Measurements from ENCODE around the gene FRK.
A peak's percentile ranks its signal among the peaks of the same experiment; 100 is the strongest.
"Not testable (repeated sequence)": the region's sequence is repeated elsewhere in the genome, so short reads cannot be mapped to it uniquely, and the experiment has no call there.

Gene FRK, protein sequence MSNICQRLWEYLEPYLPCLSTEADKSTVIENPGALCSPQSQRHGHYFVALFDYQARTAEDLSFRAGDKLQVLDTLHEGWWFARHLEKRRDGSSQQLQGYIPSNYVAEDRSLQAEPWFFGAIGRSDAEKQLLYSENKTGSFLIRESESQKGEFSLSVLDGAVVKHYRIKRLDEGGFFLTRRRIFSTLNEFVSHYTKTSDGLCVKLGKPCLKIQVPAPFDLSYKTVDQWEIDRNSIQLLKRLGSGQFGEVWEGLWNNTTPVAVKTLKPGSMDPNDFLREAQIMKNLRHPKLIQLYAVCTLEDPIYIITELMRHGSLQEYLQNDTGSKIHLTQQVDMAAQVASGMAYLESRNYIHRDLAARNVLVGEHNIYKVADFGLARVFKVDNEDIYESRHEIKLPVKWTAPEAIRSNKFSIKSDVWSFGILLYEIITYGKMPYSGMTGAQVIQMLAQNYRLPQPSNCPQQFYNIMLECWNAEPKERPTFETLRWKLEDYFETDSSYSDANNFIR

GRCh38 chr6:116060572-116061283, at the start of gene FRK:
FRK (minus strand) TSS chr6:116060891; CDS start chr6:116060311, 580 bp downstream.
- no peak for DNase-seq

- no peak for DNase-seq
Observed at GRCh38 chr6:116108836-116109235, 48.1 kb upstream of the FRK start.

DNA sequence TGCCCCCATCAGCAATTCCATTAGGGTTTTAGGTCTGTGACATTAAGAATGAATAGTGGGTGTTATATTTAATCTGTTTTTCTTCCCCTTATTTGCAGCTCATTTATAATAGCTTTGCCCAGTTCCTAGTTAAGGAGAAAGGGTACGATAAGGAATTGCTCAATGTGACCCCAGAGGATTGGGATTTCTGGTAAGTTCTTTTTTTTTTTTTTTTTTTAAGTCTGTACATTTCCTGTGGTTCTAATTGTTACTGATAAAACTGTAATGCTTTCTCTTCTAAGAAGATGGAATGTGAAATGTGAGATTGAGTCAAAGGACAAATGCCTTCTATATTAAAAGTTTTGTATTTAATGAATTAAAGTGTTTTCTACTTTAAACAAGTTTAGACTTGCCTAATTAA, 45.5 kb upstream of the FRK start:
- DNase-seq: no peak

DNA sequence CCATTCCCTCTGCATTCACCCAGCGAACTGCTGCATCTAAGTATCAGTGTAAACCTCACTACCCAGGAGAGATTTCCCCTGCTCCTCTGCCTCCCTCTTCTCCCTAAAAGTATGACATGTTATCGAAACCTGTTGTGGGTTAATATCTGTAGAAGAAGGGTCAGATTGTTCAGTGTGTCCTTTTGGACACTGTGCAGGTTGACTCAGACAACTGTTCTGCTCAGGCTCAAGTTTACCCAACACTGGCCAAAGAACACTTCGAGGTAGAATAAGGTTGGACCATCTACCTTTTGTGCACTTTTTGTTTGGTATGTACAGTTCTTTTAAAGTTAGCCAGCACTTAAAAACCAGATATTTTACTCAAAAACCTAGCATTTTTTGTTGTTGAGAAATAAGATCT, 44.6 kb upstream of the FRK start:
- DNase-seq: no peak

GRCh38 chr6:116104636-116105035, 43.9 kb upstream of the FRK start:
- DNase-seq: no peak

DNA sequence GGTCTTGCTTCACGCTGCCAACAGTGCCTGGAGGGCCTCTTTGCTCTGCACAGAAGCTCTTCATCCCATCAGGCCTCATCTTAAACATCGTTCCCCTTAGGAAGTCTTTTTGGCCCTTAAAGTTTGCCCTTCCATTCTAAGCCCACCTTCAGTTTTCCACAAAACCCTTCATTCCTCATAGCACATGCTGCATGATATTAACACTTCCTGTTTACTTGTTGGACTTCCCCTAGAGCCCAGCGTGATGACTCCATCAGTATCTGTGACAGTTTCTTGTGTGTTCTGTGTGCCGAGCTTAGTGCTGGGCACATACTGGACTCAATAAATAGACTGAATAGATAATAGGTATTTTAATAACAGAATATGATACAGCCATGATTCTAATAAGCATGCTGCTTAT, 42.2 kb upstream of the FRK start:
- DNase-seq: no peak

DNA sequence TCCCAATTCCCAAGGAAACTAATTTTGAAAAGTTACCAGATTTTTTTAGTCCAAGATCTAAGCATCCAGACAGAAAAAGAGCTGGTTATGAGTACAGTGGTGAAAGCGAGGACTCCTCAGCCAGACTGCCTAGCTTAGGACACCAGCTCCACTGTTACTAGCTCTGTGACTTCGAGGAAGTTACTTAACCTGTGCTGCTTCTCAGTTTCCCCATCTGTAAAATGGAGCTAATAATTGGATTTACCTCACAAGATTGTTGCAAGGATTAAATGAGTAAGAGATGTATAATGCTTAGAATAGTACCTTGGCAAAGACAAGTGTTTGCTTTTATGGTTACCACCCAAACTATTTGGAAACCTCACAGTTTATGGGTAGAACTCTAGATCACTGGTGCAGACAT, 41.1 kb upstream of the FRK start:
- no peak for DNase-seq

DNA sequence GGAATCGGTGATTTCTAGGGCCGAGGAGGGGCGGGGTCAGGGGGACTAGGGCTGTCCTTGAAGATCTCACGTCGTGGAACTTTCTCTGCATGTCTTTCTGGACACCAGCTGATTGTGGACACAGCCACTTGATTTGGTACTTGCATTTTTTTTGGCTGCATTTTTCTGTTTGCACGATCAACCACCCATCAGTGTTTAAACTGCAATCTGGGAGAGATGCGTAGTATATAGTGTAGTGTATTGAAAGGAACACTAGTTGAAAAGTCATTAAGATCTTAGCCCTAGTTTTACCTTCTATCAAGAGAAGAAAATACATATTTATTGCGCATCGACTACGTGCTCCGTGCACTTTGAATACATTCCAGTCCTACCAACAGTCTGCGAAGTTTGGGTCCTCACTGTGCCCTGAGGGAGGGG, 40.6 kb upstream of the FRK start:
- DNase-seq: no peak

DNA sequence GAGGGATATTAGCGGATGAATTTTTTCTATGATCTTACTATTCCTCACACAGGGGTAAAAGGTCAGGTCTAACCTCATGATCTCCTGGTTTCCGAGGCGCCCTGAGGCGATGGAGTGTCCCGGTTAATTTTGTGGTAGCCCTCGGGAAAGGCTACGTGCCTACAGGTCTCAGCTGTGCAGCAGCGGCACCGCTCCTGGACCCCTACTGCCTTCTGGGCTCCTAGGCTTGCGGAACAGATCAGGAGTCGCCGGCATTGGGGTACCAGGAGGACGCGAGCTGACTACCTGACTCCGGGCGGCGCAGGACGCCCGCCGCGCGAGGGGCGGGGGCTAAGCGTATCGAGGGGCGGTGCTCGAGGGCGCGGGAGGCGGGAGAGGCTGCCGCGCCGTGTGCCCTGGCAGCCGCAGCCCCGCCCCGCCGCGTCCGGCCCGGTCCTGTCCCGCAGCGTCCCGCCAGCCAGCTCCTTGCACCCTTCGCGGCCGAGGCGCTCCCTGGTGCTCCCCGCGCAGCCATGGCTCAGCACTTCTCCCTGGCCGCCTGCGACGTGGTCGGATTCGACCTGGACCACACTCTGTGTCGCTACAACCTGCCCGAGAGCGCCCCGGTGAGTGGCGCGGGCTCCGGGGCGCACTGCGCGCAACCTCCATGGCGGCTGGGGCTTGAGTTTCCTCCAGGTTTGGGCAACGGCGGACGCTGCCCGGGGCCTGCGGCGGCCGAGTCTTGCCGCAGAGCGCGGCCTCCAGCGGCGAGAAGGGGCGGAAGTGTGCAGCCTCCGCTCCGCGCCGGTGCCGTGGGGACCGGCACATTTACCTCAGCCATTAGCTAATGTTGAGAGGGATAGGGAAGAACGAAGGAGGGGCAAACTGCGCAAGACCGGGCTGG, 40.0 kb upstream of the FRK start, which contains the start of gene NT5DC1:
NT5DC1 (plus strand) TSS at position 435 of the 883 bp plus-strand sequence; CDS start at position 513, 78 bp downstream.
- peak; percentile 66 to 80 (median 72) for DNase-seq

DNA sequence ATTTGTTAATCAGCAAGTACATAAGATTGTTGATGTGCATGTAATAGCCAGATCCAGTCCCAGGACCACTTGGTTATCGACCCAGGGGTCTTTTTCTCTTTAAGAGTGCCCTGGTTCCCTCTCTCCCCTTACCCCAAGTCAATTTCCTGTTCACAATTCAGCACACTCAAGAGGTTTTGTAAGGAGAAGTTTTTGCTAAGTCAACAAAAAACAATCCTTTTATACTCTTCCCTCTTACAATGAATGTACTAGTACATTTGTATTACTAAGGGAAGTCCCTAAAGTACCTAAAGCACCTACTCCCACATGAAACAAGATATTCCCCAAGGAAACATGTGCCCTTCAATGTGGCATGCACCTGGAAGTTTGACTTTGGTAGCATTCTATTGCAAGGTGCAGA, 38.3 kb upstream of the FRK start:
- DNase-seq: no peak

DNA sequence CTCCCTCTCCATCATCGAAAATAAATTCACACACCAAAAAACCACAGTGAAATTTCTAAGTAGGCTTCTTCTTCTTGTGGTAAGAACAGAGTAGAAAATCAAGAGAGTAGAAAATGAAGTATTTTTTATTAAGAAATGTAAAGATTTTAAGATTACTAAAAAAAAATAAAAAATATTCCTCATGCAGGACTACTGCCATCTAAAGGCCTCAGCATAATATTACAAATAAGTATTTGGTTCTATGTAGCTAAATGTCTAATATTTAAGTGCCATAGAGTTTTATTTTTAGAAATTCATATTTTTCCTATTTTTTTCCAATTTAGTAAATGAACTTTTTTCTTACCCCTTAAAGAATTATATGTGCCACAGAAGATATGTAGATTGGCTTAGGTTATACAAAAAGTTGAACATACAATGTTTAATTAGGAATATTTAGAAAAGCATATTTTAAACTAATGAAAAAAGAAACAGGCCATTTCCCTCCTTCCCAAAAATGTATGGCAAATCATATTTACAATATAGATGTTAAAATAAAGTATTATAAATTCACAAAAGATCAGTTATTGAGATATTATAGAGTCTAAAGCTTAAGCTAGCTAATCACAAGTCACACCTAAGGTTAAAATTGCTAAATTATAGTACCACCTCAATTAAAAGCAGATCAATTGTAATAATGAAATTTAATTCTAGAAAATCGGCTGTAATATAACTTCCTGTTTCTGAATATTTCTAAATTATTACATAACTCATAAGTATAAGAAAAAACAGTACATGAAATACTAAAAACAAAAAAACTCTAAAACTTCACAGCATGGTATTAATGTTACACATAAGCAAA, 36.5 kb upstream of the FRK start:
- no peak for DNase-seq

- DNase-seq: not testable (repeated sequence)
Observed at GRCh38 chr6:116096048-116096759, 35.5 kb upstream of the FRK start.

GRCh38 chr6:116094041-116094440, 33.4 kb upstream of the FRK start:
- DNase-seq: no peak

DNA sequence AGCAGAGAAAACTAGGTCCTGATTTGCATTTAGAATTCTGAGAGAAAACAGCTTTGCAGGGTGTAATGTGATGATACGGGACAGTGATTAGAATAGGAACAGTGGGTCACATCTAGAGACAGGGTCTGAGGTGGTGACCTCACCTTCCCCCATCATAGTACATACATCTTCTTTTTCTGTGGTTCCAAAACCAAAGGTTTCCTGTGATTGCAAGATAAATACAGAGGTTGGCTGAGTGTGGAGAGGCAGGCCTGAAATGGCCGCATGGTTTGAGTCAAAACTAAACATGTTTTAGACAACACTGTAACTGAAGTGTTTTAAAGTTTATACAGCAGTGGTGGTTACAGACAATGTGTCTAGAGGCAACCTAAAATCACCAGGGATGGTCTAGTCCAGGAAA, 29.6 kb upstream of the FRK start:
- no peak for DNase-seq

DNA sequence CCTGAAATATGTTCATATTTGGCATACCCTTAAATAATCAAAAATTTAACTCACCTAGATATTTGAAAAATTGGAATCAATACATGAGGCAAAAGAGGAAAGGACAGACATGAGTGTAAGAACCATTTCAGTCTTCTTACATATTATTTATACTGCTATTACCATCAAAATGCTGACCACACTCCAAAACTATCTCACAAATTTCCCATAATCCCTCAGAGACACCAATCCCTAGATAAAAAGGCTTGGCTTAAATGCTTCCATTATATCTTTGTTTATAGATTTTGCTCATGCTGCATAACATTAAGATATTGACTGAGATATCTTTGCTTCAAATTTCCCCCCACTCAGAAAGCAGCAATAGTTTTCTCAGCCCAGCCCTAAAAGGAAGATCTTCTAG, 28.3 kb upstream of the FRK start:
- no peak for DNase-seq

- DNase-seq: no peak
Observed at GRCh38 chr6:116087437-116088027, 26.8 kb upstream of the FRK start.

DNA sequence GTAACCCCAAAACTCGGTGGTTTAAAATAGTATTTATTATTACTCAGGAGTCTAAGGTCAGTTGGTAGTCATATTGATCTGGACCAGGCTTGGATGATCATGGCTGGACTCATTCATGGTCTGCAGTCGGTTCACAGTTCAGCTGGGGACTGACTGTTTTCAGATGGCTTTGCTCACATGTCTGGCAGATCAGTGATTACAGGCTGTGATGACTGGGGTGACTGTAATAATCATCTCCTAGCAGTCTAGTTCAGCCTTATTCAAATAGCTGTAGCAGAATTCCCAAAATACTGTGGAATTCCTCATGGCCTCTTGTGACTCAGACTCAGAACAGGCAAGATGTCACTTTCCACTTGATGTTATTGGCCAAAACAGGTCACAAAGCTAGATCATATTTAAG, 23.6 kb upstream of the FRK start:
- DNase-seq: no peak

GRCh38 chr6:116083052-116083451, 22.4 kb upstream of the FRK start:
- no peak for DNase-seq

DNA sequence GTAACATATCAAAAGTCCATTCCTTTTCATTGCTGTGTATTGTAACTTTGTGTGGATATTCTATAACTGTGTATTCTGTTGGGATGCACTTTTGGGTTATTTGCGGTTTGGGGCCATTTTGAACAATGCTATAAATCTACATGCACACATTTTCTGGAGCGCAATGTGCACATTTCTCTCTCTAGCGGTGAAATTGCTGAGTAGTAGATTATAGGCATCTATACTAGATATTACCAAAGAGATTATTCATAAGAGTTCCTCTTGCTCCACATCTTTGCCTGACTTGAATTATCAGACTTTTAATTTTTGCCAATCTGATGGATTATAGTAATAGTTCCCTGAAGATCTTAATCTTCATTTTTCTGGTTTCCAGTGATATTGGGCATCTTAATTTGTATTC, 18.3 kb upstream of the FRK start:
- DNase-seq: no peak

DNA sequence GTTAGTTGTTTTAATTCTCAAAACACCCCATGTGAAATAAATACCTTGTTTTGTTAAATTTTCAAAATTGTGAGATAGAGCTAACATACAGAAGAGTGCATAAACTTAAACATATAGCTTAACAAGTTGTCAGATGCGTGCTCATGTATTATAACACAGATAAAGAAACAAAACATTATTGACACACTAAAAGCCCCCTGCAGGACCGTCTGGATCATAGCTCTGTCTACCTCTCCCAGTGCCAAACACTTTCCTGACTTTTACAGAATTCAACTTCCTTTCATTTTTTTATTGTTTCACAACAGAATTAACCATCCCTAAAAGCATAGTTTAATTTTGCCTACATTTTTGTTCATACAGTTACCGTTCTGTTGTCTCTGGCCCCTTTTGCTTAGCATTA, 17.8 kb upstream of the FRK start:
- no peak for DNase-seq

Measured in activated CD4-positive, CD25-positive, alpha-beta regulatory T cell (primary cell).